Stimulated activated CD8-positive, alpha-beta memory T cell treated with anti-CD3 and anti-CD28 coated beads, Interleukin-7, amount 100 ng/mL, for 1 hour (primary cell): Measurements from ENCODE around the gene ERO1A.
"Not testable (repeated sequence)": the region's sequence is repeated elsewhere in the genome, so short reads cannot be mapped to it uniquely, and the experiment has no call there.

Experiments
- DNase-seq, 2 donors: peaks; one replicate each; pipeline ENCODE4 v3.0.0-alpha.2; 2020; ENCODE audit warnings: low read depth in 2 of 2

ERO1A gene

GRCh38 chr14:52695481-52696091, at the start of gene ERO1A:
Gene ERO1A (minus strand): TSS chr14:52695558. CDS start chr14:52695481, 77 bp downstream.
- DNase-seq, result peak; percentile 24 to 30

GRCh38 chr14:52741865-52742264, 46.5 kb upstream of the ERO1A start:
- no peak for DNase-seq

- no peak for DNase-seq
Observed at GRCh38 chr14:52740751-52741150, 45.4 kb upstream of the ERO1A start.

- no peak for DNase-seq
Observed at GRCh38 chr14:52738409-52738808, 43.1 kb upstream of the ERO1A start.

- DNase-seq, result no peak
Observed at GRCh38 chr14:52735921-52736489, 40.6 kb upstream of the ERO1A start.

GRCh38 chr14:52733824-52734223, 38.5 kb upstream of the ERO1A start:
- no peak for DNase-seq

GRCh38 chr14:52730709-52731111, 35.4 kb upstream of the ERO1A start:
- DNase-seq, result no peak

GRCh38 chr14:52729925-52730708, 34.8 kb upstream of the ERO1A start, which contains the start of gene STYX:
Gene STYX (plus strand): TSS chr14:52730166. CDS start chr14:52730475, 309 bp downstream.
- DNase-seq, result peak; percentile 95 to 96

GRCh38 chr14:52729585-52729924, 34.2 kb upstream of the ERO1A start:
- no peak for DNase-seq

GRCh38 chr14:52729035-52729434, 33.7 kb upstream of the ERO1A start:
- DNase-seq, result not testable (repeated sequence)

GRCh38 chr14:52727509-52727908, 32.2 kb upstream of the ERO1A start:
- not testable (repeated sequence) for DNase-seq

GRCh38 chr14:52724360-52724644, 28.9 kb upstream of the ERO1A start:
- no peak for DNase-seq

GRCh38 chr14:52723514-52724359, 28.4 kb upstream of the ERO1A start:
- DNase-seq, result no peak

- DNase-seq, result no peak
Observed at GRCh38 chr14:52716155-52716554, 20.8 kb upstream of the ERO1A start.

GRCh38 chr14:52711666-52712065, 16.3 kb upstream of the ERO1A start:
- no peak for DNase-seq

GRCh38 chr14:52706724-52707706, 11.7 kb upstream of the ERO1A start, which contains the start of gene PSMC6:
Gene PSMC6 (plus strand): TSS chr14:52707200. CDS start chr14:52707220, 20 bp downstream.
- DNase-seq, result peak; percentile 87 to 88

- no peak for DNase-seq
Observed at GRCh38 chr14:52706286-52706685, 10.9 kb upstream of the ERO1A start.

GRCh38 chr14:52703664-52704063, 8.3 kb upstream of the ERO1A start:
- no peak for DNase-seq

- no peak for DNase-seq
Observed at GRCh38 chr14:52703225-52703624, 7.9 kb upstream of the ERO1A start.

GRCh38 chr14:52701223-52701622, 5.9 kb upstream of the ERO1A start:
- no peak for DNase-seq

GRCh38 chr14:52700701-52701172, 5.4 kb upstream of the ERO1A start:
- DNase-seq, result no peak
